ENCODE data around the gene CLEC2A.

CLEC2A gene

GRCh38 chr12:9933958-9934357 lies 1.8 kb upstream of the CLEC2A start:
- no peak for DNase-seq (ENCODE audit: low spot score)

GRCh38 chr12:9931245-9931644 lies 925 bp downstream of the CLEC2A start:
- DNase-seq (ENCODE audit: low spot score), result no peak

GRCh38 chr12:9928607-9929006 lies 3.6 kb downstream of the CLEC2A start:
- no peak for DNase-seq (ENCODE audit: low spot score)

GRCh38 chr12:9926876-9927275 lies 5.3 kb downstream of the CLEC2A start:
- DNase-seq (ENCODE audit: low spot score), result no peak

DNA sequence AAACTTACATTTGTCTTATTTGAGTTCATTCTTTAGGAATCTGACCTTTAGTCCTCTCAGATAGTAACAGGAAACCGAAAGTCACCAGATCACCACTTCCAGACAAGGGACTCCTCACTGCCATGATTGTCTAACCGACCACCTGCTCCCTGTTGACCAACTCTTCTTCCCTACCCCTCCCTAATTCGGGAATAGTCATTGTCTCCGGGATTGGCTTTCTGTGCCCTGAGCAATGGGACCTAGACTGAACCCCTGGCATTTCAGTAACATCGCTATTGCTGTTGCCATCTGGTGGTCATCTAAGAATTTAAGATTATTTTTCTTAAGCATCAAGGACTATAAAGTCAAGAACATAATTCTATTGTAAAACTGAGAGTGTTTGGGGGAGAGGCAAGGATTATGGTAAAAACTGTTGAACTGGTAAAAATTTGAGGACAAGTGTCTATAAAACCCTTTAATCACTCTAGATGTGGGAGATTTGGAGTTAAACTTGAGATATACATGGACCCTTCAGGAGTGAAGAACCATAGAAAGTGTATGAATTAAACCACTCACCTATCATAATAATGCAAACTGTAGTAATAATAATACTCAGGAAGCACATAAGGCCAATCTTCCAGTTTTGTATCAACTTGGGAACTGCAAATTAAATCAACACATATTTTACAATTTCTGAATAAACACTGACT lies 6.3 kb downstream of the CLEC2A start:
- peak; percentile 66 for DNase-seq (ENCODE audit: low spot score)

- DNase-seq (ENCODE audit: low spot score), result no peak
Observed at GRCh38 chr12:9922429-9922828, 9.7 kb downstream of the CLEC2A start.

GRCh38 chr12:9920451-9920850 lies 11.7 kb downstream of the CLEC2A start:
- no peak for DNase-seq (ENCODE audit: low spot score)

DNA sequence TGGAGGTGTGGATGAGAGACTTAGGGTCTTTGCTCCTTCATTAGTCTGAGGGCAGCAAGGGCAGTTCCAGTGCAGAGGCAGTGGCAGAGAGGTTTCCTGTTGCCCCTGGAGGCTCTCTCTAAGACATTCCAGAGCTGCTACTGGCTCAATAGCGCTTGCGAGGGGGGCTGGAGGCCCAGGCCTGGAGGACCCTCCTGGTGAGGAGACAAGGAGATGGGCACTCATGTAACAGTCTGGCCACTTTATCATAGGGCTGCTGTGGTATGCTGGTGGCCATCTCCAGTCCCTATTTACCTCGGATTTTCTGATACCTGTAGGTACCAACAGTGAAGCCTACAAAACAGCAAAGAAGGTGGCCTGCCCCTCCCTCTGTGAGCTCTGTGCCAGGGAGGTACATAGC lies 12.7 kb downstream of the CLEC2A start:
- DNase-seq (ENCODE audit: low spot score), result no peak

- no peak for DNase-seq (ENCODE audit: low spot score)
Observed at GRCh38 chr12:9911708-9912107, 20.5 kb downstream of the CLEC2A start.

DNA sequence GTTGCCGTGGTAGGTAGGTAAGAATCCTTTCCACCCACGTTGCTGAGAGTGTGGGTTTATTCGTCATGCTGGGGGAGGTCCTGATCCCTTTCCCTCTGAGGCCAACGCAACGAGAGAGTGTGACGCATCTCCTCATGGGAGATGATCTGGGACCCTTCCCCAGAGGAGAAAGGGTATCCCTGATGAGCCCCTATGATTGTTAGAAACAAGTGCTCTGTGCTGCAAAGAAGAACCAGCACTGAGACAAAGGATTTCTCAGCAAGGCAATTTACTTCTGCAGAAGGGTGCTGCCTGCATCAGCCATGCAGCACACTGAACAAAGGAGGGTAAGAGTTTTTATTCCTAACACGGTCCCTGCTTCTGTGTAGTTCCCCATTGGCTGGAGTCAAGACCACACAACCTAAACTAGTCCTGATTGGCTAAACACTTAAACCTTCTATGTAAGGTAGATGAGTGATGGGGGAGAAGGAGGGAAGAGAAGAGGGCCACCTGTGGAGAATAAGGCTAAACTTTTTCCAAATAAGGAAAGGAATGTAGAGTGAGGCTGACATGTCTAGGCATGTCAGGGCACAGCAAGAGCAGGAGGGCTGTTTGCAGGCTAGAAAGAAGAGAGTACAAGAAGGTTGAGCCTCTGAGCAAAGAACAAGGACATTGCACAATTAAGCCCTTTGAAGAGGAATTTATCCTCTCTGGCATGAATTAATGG lies 21.3 kb downstream of the CLEC2A start:
- peak; percentile 8 for DNase-seq (ENCODE audit: low spot score)

- DNase-seq (ENCODE audit: low spot score), result no peak
Observed at GRCh38 chr12:9909724-9910123, 22.4 kb downstream of the CLEC2A start.

DNA sequence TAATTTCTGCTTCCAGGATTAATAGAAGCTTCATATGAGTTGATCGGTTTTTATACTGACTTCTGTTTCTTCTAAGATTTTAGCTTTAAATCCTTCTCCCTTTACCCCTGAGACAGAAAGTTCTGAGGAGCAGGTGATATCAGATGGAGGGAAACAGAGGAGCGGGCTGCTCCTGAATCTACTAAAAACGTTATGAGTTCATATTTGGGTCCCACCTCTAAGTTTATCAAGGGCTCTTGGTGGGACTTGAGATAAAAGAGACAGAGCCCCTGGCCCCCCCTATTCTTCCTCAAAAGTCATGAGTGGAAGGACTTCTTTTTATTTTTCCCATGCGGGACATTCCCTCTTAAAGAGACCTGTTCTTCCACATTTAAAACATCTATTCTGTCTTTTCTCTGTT lies 23.8 kb downstream of the CLEC2A start:
- no peak for DNase-seq (ENCODE audit: low spot score)

GRCh38 chr12:9907769-9908168 lies 24.4 kb downstream of the CLEC2A start:
- DNase-seq (ENCODE audit: low spot score), result no peak

DNA sequence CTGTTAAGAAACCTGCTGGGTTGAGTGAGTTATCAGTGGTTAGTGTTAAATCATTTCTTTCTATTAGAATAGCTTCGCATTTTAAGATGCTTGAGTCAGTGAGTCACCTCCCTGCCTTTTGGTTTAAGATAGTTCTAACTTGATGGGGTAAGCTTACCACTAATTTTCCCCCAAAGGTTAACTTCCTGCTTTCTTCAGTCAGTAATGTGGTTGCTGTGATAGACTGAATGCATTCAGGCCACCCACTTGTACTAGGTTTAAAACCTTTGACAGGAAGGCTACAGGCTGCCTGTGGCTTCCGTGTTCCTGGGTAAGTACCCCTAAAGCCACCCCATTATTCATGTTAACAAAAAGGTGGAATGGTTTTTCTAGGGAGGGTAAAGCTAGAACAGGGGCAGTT lies 25.3 kb downstream of the CLEC2A start:
- DNase-seq (ENCODE audit: low spot score), result no peak

DNA sequence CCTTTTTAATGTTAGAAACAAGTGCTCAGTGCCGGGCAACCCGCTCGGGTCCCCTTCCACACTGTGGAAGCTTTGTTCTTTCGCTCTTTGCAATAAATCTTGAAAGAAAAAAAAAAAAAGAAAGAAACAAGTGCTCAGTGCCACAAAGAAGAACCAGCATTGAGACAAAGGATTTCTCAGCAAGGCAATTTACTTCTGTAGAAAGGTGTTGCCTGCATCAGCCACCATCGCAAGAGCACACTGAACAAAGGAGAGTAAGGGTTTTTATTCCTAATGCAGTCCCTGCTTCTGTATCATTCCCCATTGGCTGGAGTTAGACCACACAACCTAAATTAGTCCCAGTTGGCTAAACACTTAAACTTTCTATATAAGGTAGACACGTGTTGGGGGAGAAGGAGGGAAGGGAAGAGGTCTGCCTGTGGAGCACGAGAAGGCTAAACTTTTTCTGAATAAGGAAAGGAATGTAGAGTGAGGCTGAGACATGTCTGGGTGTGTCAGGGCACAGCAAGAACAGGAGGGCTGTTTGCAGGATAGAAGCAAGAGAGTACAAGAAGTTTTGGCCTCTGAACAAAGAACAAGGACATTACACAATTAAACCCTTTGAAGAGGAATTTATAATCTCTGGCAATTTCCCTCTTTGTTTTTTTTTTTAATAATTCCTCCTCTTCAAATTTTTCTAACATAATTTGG lies 29.5 kb downstream of the CLEC2A start:
- DNase-seq (ENCODE audit: low spot score), result no peak

GRCh38 chr12:9900930-9901329 lies 31.2 kb downstream of the CLEC2A start:
- no peak for DNase-seq (ENCODE audit: low spot score)

GRCh38 chr12:9899209-9899608 lies 33.0 kb downstream of the CLEC2A start:
- DNase-seq (ENCODE audit: low spot score), result no peak

- no peak for DNase-seq (ENCODE audit: low spot score)
Observed at GRCh38 chr12:9897535-9897934, 34.6 kb downstream of the CLEC2A start.

DNA sequence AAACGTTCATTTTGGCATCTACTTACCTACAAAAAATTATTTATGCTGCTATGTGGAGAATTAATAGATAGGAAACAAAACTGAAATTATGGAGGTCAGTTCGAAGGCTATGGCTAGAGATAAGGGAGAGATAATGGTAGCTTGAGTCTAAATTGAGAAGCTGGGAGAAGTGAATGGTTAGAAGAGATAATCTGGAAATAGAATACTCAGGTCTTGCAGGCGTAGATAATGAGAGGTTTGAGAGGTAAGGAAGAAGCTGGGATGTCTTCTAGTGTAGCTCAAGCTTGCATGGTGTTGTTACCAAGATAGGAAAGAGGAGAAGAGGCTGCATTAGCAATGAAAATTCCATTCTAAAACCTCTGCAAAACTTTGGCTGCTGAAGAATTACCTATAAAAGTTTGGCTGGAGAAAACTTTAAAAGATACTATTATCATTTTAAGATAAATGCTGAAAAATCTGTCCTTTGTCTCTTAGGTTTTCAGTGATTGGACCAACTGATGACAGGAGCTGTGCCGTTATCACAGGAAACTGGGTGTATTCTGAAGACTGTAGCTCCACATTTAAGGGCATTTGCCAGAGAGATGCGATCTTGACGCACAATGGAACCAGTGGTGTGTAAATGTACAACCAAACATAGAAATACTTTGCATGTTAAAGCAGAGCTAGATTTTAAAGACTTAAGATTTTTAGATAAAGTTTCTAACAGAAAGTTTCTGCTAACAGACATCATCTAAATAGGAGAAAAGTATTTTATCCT lies 36.8 kb downstream of the CLEC2A start:
- DNase-seq (ENCODE audit: low spot score), result no peak

DNA sequence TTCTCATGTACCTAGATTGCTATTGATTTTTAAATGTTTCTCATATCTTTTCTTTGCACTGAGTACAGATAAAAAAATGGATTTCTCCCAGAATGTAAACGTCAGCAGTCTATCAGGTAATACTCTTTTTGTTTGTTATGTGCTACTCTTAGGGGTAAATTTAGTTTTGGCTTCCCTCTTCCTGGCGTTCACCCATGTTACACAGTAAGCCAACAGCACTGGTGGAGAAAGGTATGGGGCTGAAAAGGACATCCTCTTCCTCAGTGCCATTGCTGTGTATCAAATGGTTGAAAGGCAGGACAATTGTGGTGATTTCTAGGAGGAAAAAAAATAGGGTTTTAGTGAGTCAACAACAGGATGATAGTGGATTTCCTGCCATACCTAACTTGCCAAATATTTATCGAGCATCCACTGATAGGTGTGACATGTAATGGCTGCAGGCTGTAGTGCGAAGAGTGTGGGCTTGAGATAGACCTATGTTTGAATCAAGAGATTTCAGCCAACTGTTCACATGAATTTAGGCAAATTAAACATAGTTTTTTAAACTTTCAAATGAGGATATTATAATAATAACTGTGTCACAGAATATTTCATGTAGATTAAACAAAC lies 43.4 kb downstream of the CLEC2A start:
- no peak for DNase-seq (ENCODE audit: low spot score)

- DNase-seq (ENCODE audit: low spot score), result no peak
Observed at GRCh38 chr12:9883175-9883574, 49.0 kb downstream of the CLEC2A start.

- DNase-seq (ENCODE audit: low spot score), result no peak
Observed at GRCh38 chr12:9881988-9882387, 50.2 kb downstream of the CLEC2A start.

Data from iPS-NIHi11 (cell line).